Ishikawa (cell line): ENCODE results near the gene ENG.

Source experiments
- CEBPB ChIP-seq: IDR thresholded peaks from 2 replicates; pipeline ENCODE4 v1.6.1; 2012
- CREB1 ChIP-seq: IDR thresholded peaks from 2 replicates; pipeline ENCODE4 v1.6.1; 2012; ENCODE audit warnings: low read depth
- EGR1 ChIP-seq: IDR thresholded peaks from 2 replicates; pipeline ENCODE4 v1.6.1; 2012
- EP300 ChIP-seq: IDR thresholded peaks from 2 replicates; pipeline ENCODE4 v1.6.1; 2012; ENCODE audit warnings: borderline replicate concordance
- FOXM1 ChIP-seq: IDR thresholded peaks from 2 replicates; pipeline ENCODE4 v1.6.1; 2012; ENCODE audit warnings: low read depth, borderline replicate concordance
- MAX ChIP-seq: IDR thresholded peaks from 2 replicates; pipeline ENCODE4 v1.6.1; 2012
- NFIC ChIP-seq: IDR thresholded peaks from 2 replicates; pipeline ENCODE4 v1.6.1; 2012
- RAD21 ChIP-seq: IDR thresholded peaks from 2 replicates; pipeline ENCODE4 v1.6.1; 2012; ENCODE audit warnings: low read depth
- REST ChIP-seq: IDR thresholded peaks from 2 replicates; pipeline ENCODE4 v1.6.1; 2012; ENCODE audit warnings: low read depth, mild to moderate bottlenecking
- TAF1 ChIP-seq: IDR thresholded peaks from 2 replicates; pipeline ENCODE4 v1.6.1; 2012; ENCODE audit warnings: low read depth, mild to moderate bottlenecking
- TCF12 ChIP-seq: IDR thresholded peaks from 2 replicates; pipeline ENCODE4 v1.6.1; 2012; ENCODE audit warnings: low read depth
- TEAD4 ChIP-seq: IDR thresholded peaks from 2 replicates; pipeline ENCODE4 v1.6.1; 2012
- USF1 ChIP-seq: IDR thresholded peaks from 2 replicates; pipeline ENCODE4 v1.6.1; 2012
- YY1 ChIP-seq: IDR thresholded peaks from 2 replicates; pipeline ENCODE4 v1.6.1; 2012; ENCODE audit warnings: low read depth
- ZBTB7A ChIP-seq: IDR thresholded peaks from 2 replicates; pipeline ENCODE4 v1.6.1; 2012; ENCODE audit warnings: low read depth

ENG gene

GRCh38 chr9:127794001-127794791 is 60.3 kb downstream of the ENG start:
- TF ChIP-seq REST: no peak
- TF ChIP-seq YY1: no peak
- no peak for TF ChIP-seq ZBTB7A
- TF ChIP-seq FOXM1: no peak
- TF ChIP-seq USF1: no peak
- TF ChIP-seq RAD21: no peak
- no peak for TF ChIP-seq TCF12
- no peak for TF ChIP-seq CREB1
- TF ChIP-seq TEAD4: no peak
- TF ChIP-seq MAX: no peak
- no peak for TF ChIP-seq TAF1
- no peak for TF ChIP-seq NFIC
- TF ChIP-seq EP300: no peak
- TF ChIP-seq EGR1: no peak
- no peak for TF ChIP-seq CEBPB

- TF ChIP-seq FOXM1: no peak
- no peak for TF ChIP-seq RAD21
- no peak for TF ChIP-seq TEAD4
- TF ChIP-seq TAF1: no peak
- no peak for TF ChIP-seq NFIC
- TF ChIP-seq EGR1: no peak
- no peak for TF ChIP-seq EP300
- TF ChIP-seq MAX: no peak
- TF ChIP-seq CEBPB: no peak
- TF ChIP-seq TCF12: no peak
- TF ChIP-seq CREB1: no peak
- no peak for TF ChIP-seq ZBTB7A
- TF ChIP-seq USF1: no peak
These were observed 61.3 kb downstream of the ENG start for GRCh38 chr9:127793093-127793708.

- TF ChIP-seq RAD21: no peak
- no peak for TF ChIP-seq REST
- no peak for TF ChIP-seq CREB1
- TF ChIP-seq NFIC: no peak
- no peak for TF ChIP-seq CEBPB
- TF ChIP-seq TAF1: no peak
- TF ChIP-seq FOXM1: no peak
- TF ChIP-seq MAX: no peak
These were observed 61.9 kb downstream of the ENG start for GRCh38 chr9:127792417-127793031.

GRCh38 chr9:127791085-127791484 is 63.4 kb downstream of the ENG start:
- TF ChIP-seq EP300: no peak
- TF ChIP-seq EGR1: no peak
- no peak for TF ChIP-seq FOXM1
- TF ChIP-seq MAX: no peak
- TF ChIP-seq TCF12: no peak
- no peak for TF ChIP-seq ZBTB7A
- TF ChIP-seq REST: no peak
- TF ChIP-seq USF1: no peak
- no peak for TF ChIP-seq CEBPB
- TF ChIP-seq TAF1: no peak
- TF ChIP-seq RAD21: no peak
- TF ChIP-seq TEAD4: no peak
